Epidermal melanocyte (primary cell): ENCODE measurements around the gene KCNMA1.
"Not testable (repeated sequence)": the region's sequence is repeated elsewhere in the genome, so short reads cannot be mapped to it uniquely, and the experiment has no call there.

ENCODE experiments used
- DNase-seq: peaks from one replicate; pipeline ENCODE4 v3.0.0; 2011; ENCODE audit warnings: low spot score; ENCODE audit not compliant: insufficient read length

Gene KCNMA1

GRCh38 chr10:77586719-77587415, 50.7 kb downstream of the KCNMA1 start:
- no peak for DNase-seq

GRCh38 chr10:77584938-77585337, 52.7 kb downstream of the KCNMA1 start:
- DNase-seq: no peak

GRCh38 chr10:77583527-77583926, 54.1 kb downstream of the KCNMA1 start:
- no peak for DNase-seq

GRCh38 chr10:77582710-77583115, 54.9 kb downstream of the KCNMA1 start:
- DNase-seq: no peak

- DNase-seq: no peak
These were observed 55.9 kb downstream of the KCNMA1 start for GRCh38 chr10:77581738-77582137.

- no peak for DNase-seq
These were observed 57.1 kb downstream of the KCNMA1 start for GRCh38 chr10:77580482-77580881.

GRCh38 chr10:77578583-77579227, 58.9 kb downstream of the KCNMA1 start:
- no peak for DNase-seq

GRCh38 chr10:77577666-77578229, 59.9 kb downstream of the KCNMA1 start:
- DNase-seq: no peak

- no peak for DNase-seq
These were observed 61.1 kb downstream of the KCNMA1 start for GRCh38 chr10:77576444-77577032.

- DNase-seq: no peak
These were observed 61.6 kb downstream of the KCNMA1 start for GRCh38 chr10:77576007-77576367.

- no peak for DNase-seq
These were observed 62.2 kb downstream of the KCNMA1 start for GRCh38 chr10:77575271-77576006.

- no peak for DNase-seq
These were observed 63.2 kb downstream of the KCNMA1 start for GRCh38 chr10:77574438-77574837.

- not testable (repeated sequence) for DNase-seq
These were observed 65.1 kb downstream of the KCNMA1 start for GRCh38 chr10:77572520-77572919.

- DNase-seq: no peak
These were observed 66.1 kb downstream of the KCNMA1 start for GRCh38 chr10:77571490-77571889.

GRCh38 chr10:77566914-77567566, 70.6 kb downstream of the KCNMA1 start:
- DNase-seq: no peak

- DNase-seq: no peak
These were observed 71.4 kb downstream of the KCNMA1 start for GRCh38 chr10:77566236-77566635.

- DNase-seq: no peak
These were observed 72.0 kb downstream of the KCNMA1 start for GRCh38 chr10:77565590-77566023.

- DNase-seq: no peak
These were observed 72.6 kb downstream of the KCNMA1 start for GRCh38 chr10:77564731-77565589.

- DNase-seq: no peak
These were observed 73.9 kb downstream of the KCNMA1 start for GRCh38 chr10:77563638-77564270.

GRCh38 chr10:77562742-77563141, 74.9 kb downstream of the KCNMA1 start:
- no peak for DNase-seq
